Endodermal cell (in vitro differentiated cells): ENCODE measurements around the gene PDGFC. TPM values are rescaled to one million over a fixed set of nuclear protein-coding genes. Genes with fewer than 3 reads are reported as not detected.

Source experiments
- DNase-seq: peaks from one replicate; pipeline ENCODE4 v3.0.0-alpha.2; 2017
- H3K27ac ChIP-seq: 2 replicates; pipeline ENCODE4 v1.5.1; 2013; ENCODE audit warnings: mild to moderate bottlenecking, low read depth, low read length, moderate library complexity
- H3K27me3 ChIP-seq: 2 replicates; pipeline ENCODE4 v1.6.1; 2013; ENCODE audit warnings: mild to moderate bottlenecking, low read length, moderate library complexity; ENCODE audit not compliant: insufficient read depth, control insufficient read depth, poor library complexity, severe bottlenecking
- H3K36me3 ChIP-seq: 2 replicates; pipeline ENCODE4 v1.7.0; 2013; ENCODE audit warnings: mild to moderate bottlenecking, low read length, moderate library complexity; ENCODE audit not compliant: control insufficient read depth, insufficient read depth
- H3K4me1 ChIP-seq: one replicate; pipeline ENCODE4 v1.7.0; 2013; ENCODE audit warnings: low read length; ENCODE audit not compliant: control insufficient read depth, insufficient read depth
- H3K4me3 ChIP-seq: 2 replicates; pipeline ENCODE4 v1.5.1; 2013; ENCODE audit warnings: mild to moderate bottlenecking, low read length, moderate library complexity
- H3K9ac ChIP-seq: 2 replicates; pipeline ENCODE4 v1.6.1; 2013; ENCODE audit warnings: mild to moderate bottlenecking, low read length, moderate library complexity; ENCODE audit not compliant: poor library complexity, severe bottlenecking; ENCODE audit errors: extremely low read depth
- H3K9me3 ChIP-seq: 2 replicates; pipeline ENCODE4 v1.6.1; 2013; ENCODE audit warnings: mild to moderate bottlenecking, low read length, moderate library complexity; ENCODE audit not compliant: control insufficient read depth
- H3K27ac Mint-ChIP-seq: 2 replicates; pipeline ENCODE4 v1.8.0; 2020; ENCODE audit warnings: mixed read lengths
- H3K27me3 Mint-ChIP-seq: 2 replicates; pipeline ENCODE4 v1.8.0; 2021; ENCODE audit warnings: mild to moderate bottlenecking, mixed read lengths; ENCODE audit not compliant: insufficient read depth
- H3K36me3 Mint-ChIP-seq: 2 replicates; pipeline ENCODE4 v1.8.0; 2020; ENCODE audit warnings: low read depth, mixed read lengths
- H3K4me1 Mint-ChIP-seq: 2 replicates; pipeline ENCODE4 v1.8.0; 2020; ENCODE audit warnings: mixed read lengths
- H3K4me3 Mint-ChIP-seq: 2 replicates; pipeline ENCODE4 v1.8.0; 2020; ENCODE audit warnings: mild to moderate bottlenecking, moderate library complexity, mixed read lengths
- H3K9me3 Mint-ChIP-seq: 2 replicates; pipeline ENCODE4 v1.8.0; 2020; ENCODE audit warnings: mild to moderate bottlenecking, mixed read lengths
- CTCF ChIP-seq: fragments of 200-600 bp; sonication (generic); conservative IDR thresholded peaks from 2 replicates; pipeline ENCODE4 v1.5.0; 2021; ENCODE audit warnings: antibody characterized with exemption, mild to moderate bottlenecking
- WGBS, 2 experiments: methylation state at CpG; one replicate each; pipeline versions ENCODE4 v1.1.5 to v1.1.7; 2013; ENCODE audit warnings: missing lambda C conversion rate in 2 of 2, mixed read lengths in 1 of 2; ENCODE audit not compliant: insufficient coverage in 1 of 2, insufficient read length in 1 of 2; 5-methylcytosine and 5-hydroxymethylcytosine counted together
- long read RNA-seq, 4 experiments: library from polyadenylated mRNA in 2 of 4; library from RNA in 1 of 4; library from capped mRNA in 1 of 4; stranded (forward) in 3 of 4; unstranded in 1 of 4; transcript quantifications; one replicate each; pipeline ENCODE4 v2.0.0, GENCODE V29; 2020 to 2021; ENCODE audit warnings: inconsistent platforms in 1 of 4
- polyA plus RNA-seq, 2 experiments: library from polyadenylated mRNA; stranded (reverse); fragments of 50-300 nt; gene quantifications; one replicate each; pipeline ENCODE4 v1.2.3, GENCODE V29; 2013
- total RNA-seq, 2 donors: library from RNA; stranded (reverse); fragmentation: NEBNext Ultra II Directional in 1 of 2; extraction: Animal tissue kit (Norgen Biotek cat#: 25700) in 1 of 2; gene quantifications; 2 replicates in 1 of 2; 3 replicates in 1 of 2; pipeline ENCODE4 v1.2.1, GENCODE V29; 2021

The PDGFC gene
- total RNA-seq, result 1 to 10 TPM; 5.5 to 6.8 TPM
- 36.7 TPM for polyA plus RNA-seq (2013, experiment 1 of 2)
- polyA plus RNA-seq (2013, experiment 2 of 2), result 34.3 TPM
- long read RNA-seq, experiment 1, partial matches to known transcripts, result 3 of 6 reads
- long read RNA-seq, experiment 1, other reads (novel, unspliced or antisense), result 2 of 6 reads
- long read RNA-seq, experiment 2, full-length matches to known transcripts, result 7 of 14 reads
- long read RNA-seq, experiment 2, partial matches to known transcripts, result 0 of 14 reads
- long read RNA-seq, experiment 2, other reads (novel, unspliced or antisense), result 7 of 14 reads
- long read RNA-seq, experiment 3, result 0 reads
- long read RNA-seq, experiment 4, result 0 reads

GRCh38 chr4:156971676-156972378, at the start of gene PDGFC:
Gene PDGFC, minus strand, starts transcription at chr4:156971799. Its CDS starts 896 bp downstream, at chr4:156970903.
- H3K4me1 Mint-ChIP-seq, result peaks cover 16% of the 10 kb centered on the region

GRCh38 chr4:157020882-157021281, 49.3 kb upstream of the PDGFC start:
- no peaks in the 10 kb centered on the region for H3K36me3 ChIP-seq
- H3K27ac ChIP-seq, result no peak overlapping the region
- H3K4me1 Mint-ChIP-seq, result no peaks in the 10 kb centered on the region
- DNase-seq, result no peak
- no peak overlapping the region for H3K4me3 ChIP-seq
- H3K4me1 ChIP-seq, result no peaks in the 10 kb centered on the region
- no peaks in the 10 kb centered on the region for H3K27me3 ChIP-seq
- no peaks in the 10 kb centered on the region for H3K36me3 Mint-ChIP-seq
- no peak overlapping the region for H3K27ac Mint-ChIP-seq
- peaks cover 4% of the 10 kb centered on the region for H3K27me3 Mint-ChIP-seq
- WGBS, 2 experiments, result 90 to 100% methylated on average over 1 of the region's 1 CpG
- H3K9me3 Mint-ChIP-seq, result no peaks in the 10 kb centered on the region
- H3K9me3 ChIP-seq, result no peaks in the 10 kb centered on the region
- TF ChIP-seq CTCF, result no peak
- H3K4me3 Mint-ChIP-seq, result no peak overlapping the region
- no peak overlapping the region for H3K9ac ChIP-seq

More at GRCh38 chr4:156971676-156972378, at the start of gene PDGFC:
- 0% methylated on average over 59 of the region's 60 CpGs; no CpG with 5 or more reads in 1 of the 2 experiments for WGBS, 2 experiments
- peak within 1 kb of the TSS; percentile 79 for H3K4me3 Mint-ChIP-seq
- Histone ChIP-seq H3K27ac (peak within 1 kb of the TSS; percentile 42), H3K36me3 (no peaks in the 10 kb centered on the region), H3K4me3 (peak within 1 kb of the TSS; percentile 86), H3K9me3 (no peaks in the 10 kb centered on the region), H3K27me3 (peaks cover 8% of the 10 kb centered on the region), H3K9ac (peak within 1 kb of the TSS; percentile 53), H3K4me1 (peaks cover 4% of the 10 kb centered on the region)
- DNase-seq, result peak; percentile 93
- H3K27me3 Mint-ChIP-seq, result peaks cover 35% of the 10 kb centered on the region
- TF ChIP-seq CTCF, result peak; percentile 81
- H3K27ac Mint-ChIP-seq, result peak within 1 kb of the TSS; percentile 7
- H3K36me3 Mint-ChIP-seq, result no peaks in the 10 kb centered on the region
- no peaks in the 10 kb centered on the region for H3K9me3 Mint-ChIP-seq

GRCh38 chr4:157018920-157019490, 47.4 kb upstream of the PDGFC start:
- no peaks in the 10 kb centered on the region for H3K4me1 Mint-ChIP-seq
- peaks cover 13% of the 10 kb centered on the region for H3K27me3 Mint-ChIP-seq
- H3K9me3 Mint-ChIP-seq, result no peaks in the 10 kb centered on the region
- no peak overlapping the region for H3K4me3 Mint-ChIP-seq
- WGBS, 2 experiments, result 90 to 100% methylated on average over 2 of the region's 3 CpGs
- no peak for TF ChIP-seq CTCF
- Histone ChIP-seq H3K4me1 (no peaks in the 10 kb centered on the region), H3K9me3 (no peaks in the 10 kb centered on the region), H3K9ac (no peak overlapping the region), H3K27ac (no peak overlapping the region), H3K4me3 (no peak overlapping the region), H3K27me3 (no peaks in the 10 kb centered on the region), H3K36me3 (no peaks in the 10 kb centered on the region)
- H3K36me3 Mint-ChIP-seq, result no peaks in the 10 kb centered on the region
- DNase-seq, result no peak
- H3K27ac Mint-ChIP-seq, result no peak overlapping the region
